ENCODE data around the gene KLHL41.

DNA sequence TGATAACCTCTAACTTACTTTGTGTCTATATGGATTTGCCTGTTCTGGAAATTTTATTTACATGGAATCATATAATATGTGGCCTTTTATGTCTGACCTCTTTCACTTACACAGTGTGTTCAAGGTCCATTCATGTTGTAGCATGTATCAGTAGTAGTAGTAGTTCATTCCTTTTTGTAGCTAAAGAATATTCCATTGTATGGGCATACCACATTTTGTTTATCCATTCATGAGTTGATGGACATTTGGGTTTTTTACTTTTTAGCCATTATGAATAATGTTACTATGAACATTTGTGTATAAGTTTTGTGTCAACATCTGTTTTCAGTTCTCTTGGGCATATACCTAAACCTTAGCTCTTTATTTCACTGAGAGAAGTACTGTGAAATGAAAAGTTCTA, 18.7 kb upstream of the KLHL41 start:
- TF ChIP-seq, protein P1, sequence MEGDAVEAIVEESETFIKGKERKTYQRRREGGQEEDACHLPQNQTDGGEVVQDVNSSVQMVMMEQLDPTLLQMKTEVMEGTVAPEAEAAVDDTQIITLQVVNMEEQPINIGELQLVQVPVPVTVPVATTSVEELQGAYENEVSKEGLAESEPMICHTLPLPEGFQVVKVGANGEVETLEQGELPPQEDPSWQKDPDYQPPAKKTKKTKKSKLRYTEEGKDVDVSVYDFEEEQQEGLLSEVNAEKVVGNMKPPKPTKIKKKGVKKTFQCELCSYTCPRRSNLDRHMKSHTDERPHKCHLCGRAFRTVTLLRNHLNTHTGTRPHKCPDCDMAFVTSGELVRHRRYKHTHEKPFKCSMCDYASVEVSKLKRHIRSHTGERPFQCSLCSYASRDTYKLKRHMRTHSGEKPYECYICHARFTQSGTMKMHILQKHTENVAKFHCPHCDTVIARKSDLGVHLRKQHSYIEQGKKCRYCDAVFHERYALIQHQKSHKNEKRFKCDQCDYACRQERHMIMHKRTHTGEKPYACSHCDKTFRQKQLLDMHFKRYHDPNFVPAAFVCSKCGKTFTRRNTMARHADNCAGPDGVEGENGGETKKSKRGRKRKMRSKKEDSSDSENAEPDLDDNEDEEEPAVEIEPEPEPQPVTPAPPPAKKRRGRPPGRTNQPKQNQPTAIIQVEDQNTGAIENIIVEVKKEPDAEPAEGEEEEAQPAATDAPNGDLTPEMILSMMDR (IDR thresholded peaks at IDR 0.05), result no peak
- TF ChIP-seq POLR2A (IDR thresholded peaks at IDR 0.05), result no peak

Measured in stomach (tissue), 4 donors.